SK-N-SH (cell line): Measurements from ENCODE around the gene HEXB. TPM values are rescaled to one million over a fixed set of nuclear protein-coding genes. Genes with fewer than 3 reads are reported as not detected.
A peak's percentile ranks its signal among the peaks of the same experiment; 100 is the strongest.
"Not testable (repeated sequence)": the region's sequence is repeated elsewhere in the genome, so short reads cannot be mapped to it uniquely, and the experiment has no call there.

Source experiments
- CTCF ChIA-PET: fragments of 300-600, 350-600 bp; formaldehyde crosslinking; extraction: SDS; loops from one replicate; lab custom pipeline; 2021; lab: Yijun Ruan, JAX
- POLR2A ChIA-PET: fragments of 350-600 bp; sonication (Branson Sonifier 250); formaldehyde crosslinking; extraction: SDS; loops from one replicate; lab custom pipeline; 2020; ENCODE audit warnings: antibody characterized with exemption, inconsistent platforms; lab: Yijun Ruan, JAX
- DNase-seq: peaks from one replicate; pipeline ENCODE4 v3.0.0; 2012
- H2AFZ ChIP-seq: fragments of 200-600 bp; sonication (generic); 2 replicates; pipeline ENCODE4 v1.8.1; 2016; ENCODE audit warnings: antibody characterized with exemption, mild to moderate bottlenecking, low read depth
- H3F3A ChIP-seq: fragments of 200-600 bp; sonication (generic); replicated peaks from 2 replicates; pipeline ENCODE3; 2016; ENCODE audit warnings: antibody characterized with exemption, mild to moderate bottlenecking; ENCODE audit not compliant: insufficient read depth
- H3K27ac ChIP-seq, 2 experiments: fragments of 200-500 bp in 1 of 2; fragments of 200-600 bp in 1 of 2; sonication (Bioruptor generic) in 1 of 2; sonication (generic), shearing (Covaris generic) in 1 of 2; 2 replicates each; pipeline versions ENCODE4 v1.5.1 to v1.6.1; 2014 to 2016; ENCODE audit warnings: low read depth in 2 of 2, inconsistent platforms in 1 of 2, low read length in 1 of 2, mild to moderate bottlenecking in 1 of 2, mixed read lengths in 1 of 2
- H3K27me3 ChIP-seq: fragments of 200-600 bp; sonication (generic), shearing (Covaris generic); 2 replicates; pipeline ENCODE4 v1.6.1; 2016; ENCODE audit warnings: mixed run types; ENCODE audit not compliant: insufficient read depth
- H3K36me3 ChIP-seq, 2 experiments: fragments of 200-500 bp in 1 of 2; fragments of 200-600 bp in 1 of 2; sonication (Bioruptor generic) in 1 of 2; sonication (generic) in 1 of 2; replicated peaks in 1 of 2; 2 replicates each; pipeline versions ENCODE3 to v1.5.1; 2014 to 2016; ENCODE audit warnings: low read length in 1 of 2, mild to moderate bottlenecking in 1 of 2; ENCODE audit not compliant: insufficient read depth in 2 of 2, control insufficient read depth in 1 of 2
- H3K4me1 ChIP-seq, 2 experiments: fragments of 200-500 bp in 1 of 2; fragments of 200-600 bp in 1 of 2; sonication (Bioruptor generic) in 1 of 2; sonication (generic), shearing (Covaris generic) in 1 of 2; 2 replicates each; pipeline versions ENCODE4 v1.5.1 to v1.6.1; 2014 to 2016; ENCODE audit warnings: low read depth in 1 of 2, low read length in 1 of 2, mixed run types in 1 of 2; ENCODE audit not compliant: insufficient read depth in 2 of 2, control insufficient read depth in 1 of 2
- H3K4me2 ChIP-seq: fragments of 200-600 bp; sonication (generic), shearing (Covaris generic); 2 replicates; pipeline ENCODE4 v1.6.1; 2017; ENCODE audit warnings: mixed run types
- H3K4me3 ChIP-seq, 2 experiments: fragments of 200-500 bp in 1 of 2; fragments of 200-600 bp in 1 of 2; sonication (Bioruptor generic) in 1 of 2; sonication (generic), shearing (Covaris generic) in 1 of 2; 2 replicates each; pipeline versions ENCODE4 v1.5.1 to v1.8.1; 2014 to 2016; ENCODE audit warnings: low read depth in 2 of 2, inconsistent platforms in 1 of 2, low read length in 1 of 2, mild to moderate bottlenecking in 1 of 2, mixed read lengths in 1 of 2, moderate library complexity in 1 of 2
- H3K79me2 ChIP-seq: fragments of 200-600 bp; sonication (generic); 2 replicates; pipeline ENCODE4 v1.8.1; 2017; ENCODE audit warnings: mild to moderate bottlenecking; ENCODE audit not compliant: insufficient read depth
- H3K9ac ChIP-seq: fragments of 200-600 bp; sonication (generic); 2 replicates; pipeline ENCODE4 v1.6.1; 2017; ENCODE audit warnings: mixed run types
- H3K9me2 ChIP-seq: fragments of 200-600 bp; sonication (generic); 2 replicates; pipeline ENCODE4 v1.6.1; 2017; ENCODE audit warnings: mixed run types
- H3K9me3 ChIP-seq: fragments of 200-600 bp; sonication (generic); 2 replicates; pipeline ENCODE4 v1.6.1; 2017; ENCODE audit warnings: mixed run types, mild to moderate bottlenecking, moderate library complexity
- H4K20me1 ChIP-seq: fragments of 200-600 bp; sonication (generic); 2 replicates; pipeline ENCODE4 v1.6.1; 2017; ENCODE audit warnings: mild to moderate bottlenecking, mixed run types; ENCODE audit not compliant: insufficient read depth
- CTCF ChIP-seq: fragments of 200-600 bp; sonication (generic); IDR thresholded peaks from 2 replicates; pipeline ENCODE4 v1.6.1; 2017; ENCODE audit warnings: antibody characterized with exemption, mild to moderate bottlenecking, moderate library complexity
- RAD21 ChIP-seq: IDR thresholded peaks from 2 replicates; pipeline ENCODE4 v1.6.1; 2012; ENCODE audit warnings: mild to moderate bottlenecking, low read length
- SMC3 ChIP-seq: IDR thresholded peaks from 2 replicates; pipeline ENCODE4 v1.6.1; 2012; ENCODE audit warnings: low read depth, low read length, improper control_type of control experiment
- TAF1 ChIP-seq: IDR thresholded peaks from 2 replicates; pipeline ENCODE4 v1.6.1; 2012; ENCODE audit warnings: low read depth, mild to moderate bottlenecking, low read length, moderate library complexity, borderline replicate concordance
- YY1 ChIP-seq: IDR thresholded peaks from 2 replicates; pipeline ENCODE4 v1.4.0; 2012; ENCODE audit warnings: low read depth, mild to moderate bottlenecking
- WGBS: methylation state at CpG from one replicate; pipeline ENCODE4 v1.1.6; 2017; ENCODE audit warnings: low lambda C conversion rate; 5-methylcytosine and 5-hydroxymethylcytosine counted together
- polyA plus RNA-seq, 3 experiments: library from polyadenylated mRNA; depleted of rRNA; stranded (reverse); fragments of >200 nt; gene quantifications; 2 replicates each; pipeline ENCODE4 v1.2.3, GENCODE V29; 2012
- TF ChIP-seq, protein P1 (sequence below): IDR thresholded peaks from 2 replicates; pipeline ENCODE4; 2012

The HEXB gene
- polyA plus RNA-seq, 1 of the 3 experiments (the other 2 are of a cell fraction): 75.8 TPM

GRCh38 chr5:74673011-74673790, 11.8 kb upstream of the HEXB start:
- no peaks in the 10 kb centered on the region for H3K27me3 ChIP-seq
- H3K79me2 ChIP-seq: no peaks in the 10 kb centered on the region
- TF ChIP-seq RAD21: peak; percentile 77
- TF ChIP-seq YY1: peak; percentile 56; the same call in 1 of the 2 replicates
- TF ChIP-seq TAF1: no peak
- TF ChIP-seq SMC3: peak; percentile 63
- TF ChIP-seq, protein P1, sequence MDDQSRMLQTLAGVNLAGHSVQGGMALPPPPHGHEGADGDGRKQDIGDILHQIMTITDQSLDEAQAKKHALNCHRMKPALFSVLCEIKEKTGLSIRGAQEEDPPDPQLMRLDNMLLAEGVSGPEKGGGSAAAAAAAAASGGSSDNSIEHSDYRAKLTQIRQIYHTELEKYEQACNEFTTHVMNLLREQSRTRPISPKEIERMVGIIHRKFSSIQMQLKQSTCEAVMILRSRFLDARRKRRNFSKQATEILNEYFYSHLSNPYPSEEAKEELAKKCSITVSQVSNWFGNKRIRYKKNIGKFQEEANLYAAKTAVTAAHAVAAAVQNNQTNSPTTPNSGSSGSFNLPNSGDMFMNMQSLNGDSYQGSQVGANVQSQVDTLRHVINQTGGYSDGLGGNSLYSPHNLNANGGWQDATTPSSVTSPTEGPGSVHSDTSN: 0 out of 2 replicates have a peak, but pooled peaks have one; percentile 10
- TF ChIP-seq CTCF: peak; percentile 67
- no peaks in the 10 kb centered on the region for H3K9me2 ChIP-seq
- H4K20me1 ChIP-seq: no peaks in the 10 kb centered on the region
- ChIA-PET POLR2A (no interaction called here), CTCF (interaction anchor here (0.6 to 3.2 kb wide), 25 partner anchors 8 to 1082 kb away, joined by 3 to 27 read pairs (median 4); partner anchors contain the start of genes ENC1, GFM2, HEXB and NSA2)
- no peaks in the 10 kb centered on the region for H3F3A ChIP-seq
- H3K9me3 ChIP-seq: no peaks in the 10 kb centered on the region
- H3K9ac ChIP-seq: no peak overlapping the region
- no peak overlapping the region; a peak in 1 of 4 replicates for H3K4me3 ChIP-seq
- peak; percentile 44 for DNase-seq
- WGBS: 55% methylated on average over 6 of the region's 6 CpGs
- 0 out of 2 replicates have a peak overlapping the region, but pooled peaks have one; percentile 19 for H2AFZ ChIP-seq
- no peak overlapping the region; a peak in 1 of 4 replicates for H3K27ac ChIP-seq
- H3K36me3 ChIP-seq: no peaks in the 10 kb centered on the region
- no peak overlapping the region; the same call in 1 of the 2 replicates for H3K4me2 ChIP-seq
- H3K4me1 ChIP-seq: peaks cover 0 to 19% of the 10 kb centered on the region in 2 experiments; a peak in 2 of 4 replicates

GRCh38 chr5:74676466-74676865, 8.6 kb upstream of the HEXB start:
- H3K79me2 ChIP-seq, H3K9me3 ChIP-seq, H3F3A ChIP-seq, H3K4me3 ChIP-seq, H3K27me3 ChIP-seq, H3K9ac ChIP-seq, POLR2A ChIA-PET, H3K4me2 ChIP-seq, H3K9me2 ChIP-seq, H3K27ac ChIP-seq, H2AFZ ChIP-seq, DNase-seq, H3K36me3 ChIP-seq, H4K20me1 ChIP-seq: not testable (repeated sequence)
- 93% methylated on average over 6 of the region's 6 CpGs for WGBS
- H3K4me1 ChIP-seq: peaks cover 0 to 19% of the 10 kb centered on the region in 2 experiments; a peak in 2 of 4 replicates
- CTCF ChIA-PET: interaction anchor here (1.3 to 1.7 kb wide), 3 partner anchors 9 to 243 kb away, joined by 3 to 5 read pairs (median 4); partner anchors contain the start of genes GFM2 and NSA2

DNA sequence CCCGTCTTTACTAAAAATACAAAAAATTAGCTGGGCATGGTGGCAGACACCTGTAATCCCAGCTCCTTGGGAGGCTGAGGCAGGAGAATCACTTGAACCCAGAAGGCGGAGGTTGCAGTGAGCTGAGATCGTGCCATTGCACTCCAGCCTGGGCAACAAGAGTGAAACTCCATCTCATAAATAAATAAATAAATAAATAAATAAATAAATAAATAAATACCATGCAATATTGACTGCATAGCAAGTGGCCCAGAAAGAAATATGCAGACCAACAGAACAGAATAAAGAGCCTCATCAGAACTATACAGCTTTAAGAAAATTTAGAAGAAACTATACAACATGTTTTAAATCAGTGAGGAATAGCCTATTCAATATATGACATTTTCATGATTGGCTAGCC, 6.9 kb upstream of the HEXB start:
- CTCF ChIA-PET: interaction anchor here (1.6 kb wide), 1 partner anchor 88 kb away, joined by 5 read pairs; the partner anchor contains the start of genes GFM2 and NSA2
- H3K9me3 ChIP-seq, H3F3A ChIP-seq, POLR2A ChIA-PET, H3K27ac ChIP-seq, DNase-seq, H2AFZ ChIP-seq, H3K9ac ChIP-seq, H3K36me3 ChIP-seq, H3K4me1 ChIP-seq, H4K20me1 ChIP-seq, H3K4me2 ChIP-seq, H3K79me2 ChIP-seq, H3K9me2 ChIP-seq, H3K27me3 ChIP-seq, H3K4me3 ChIP-seq: not testable (repeated sequence)
- WGBS: 88% methylated on average over 3 of the region's 3 CpGs

DNA sequence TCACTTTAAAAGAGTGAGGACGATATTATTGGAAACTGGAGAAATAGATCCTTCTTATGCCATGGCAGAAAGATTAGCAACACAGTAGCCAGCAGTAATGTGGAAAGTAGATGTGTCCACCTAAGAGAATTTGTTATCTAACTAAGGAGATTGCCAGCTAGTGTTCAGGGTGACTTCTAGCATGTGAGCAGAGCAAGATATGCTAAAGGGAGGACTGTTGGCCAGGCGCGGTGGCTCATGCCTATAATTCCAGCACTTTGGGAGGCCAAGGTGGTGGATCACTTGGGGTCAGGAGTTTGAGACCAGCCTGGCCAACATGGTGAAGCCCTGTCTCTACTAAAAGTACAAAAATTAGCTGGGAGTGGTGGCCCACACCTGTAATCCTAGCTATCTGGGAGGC, 5.7 kb upstream of the HEXB start:
- CTCF ChIA-PET, H3F3A ChIP-seq, H4K20me1 ChIP-seq, H3K79me2 ChIP-seq, POLR2A ChIA-PET, H3K9me3 ChIP-seq, H3K36me3 ChIP-seq, DNase-seq, H3K27ac ChIP-seq, H3K9ac ChIP-seq, H3K27me3 ChIP-seq, H3K4me2 ChIP-seq, H3K4me1 ChIP-seq, H2AFZ ChIP-seq, H3K9me2 ChIP-seq, H3K4me3 ChIP-seq: not testable (repeated sequence)
- WGBS: 81% methylated on average over 3 of the region's 3 CpGs
